H9 (cell line): ENCODE data around the gene TMEM181. TPM values are rescaled to one million over a fixed set of nuclear protein-coding genes. Genes with fewer than 3 reads are reported as not detected.

Source experiments
- DNase-seq: peaks from one replicate; pipeline ENCODE4 v3.0.0-alpha.2; 2017
- H2AFZ ChIP-seq: one replicate; pipeline ENCODE4 v1.6.1; 2013; ENCODE audit warnings: mild to moderate bottlenecking, low read length, control low read depth, moderate library complexity
- H2AK5ac ChIP-seq: 2 replicates; pipeline ENCODE4 v1.6.1; 2013; ENCODE audit warnings: low read length, control low read depth, mixed read lengths; ENCODE audit not compliant: insufficient read length
- H2BK120ac ChIP-seq: one replicate; pipeline ENCODE4 v1.6.1; 2013; ENCODE audit warnings: low read depth, mild to moderate bottlenecking, low read length, control low read depth, inconsistent platforms; ENCODE audit not compliant: poor library complexity, severe bottlenecking
- H2BK12ac ChIP-seq: 2 replicates; pipeline ENCODE4 v1.6.1; 2013; ENCODE audit warnings: low read length, control low read depth, mixed read lengths, low read depth; ENCODE audit not compliant: insufficient read length
- H2BK15ac ChIP-seq: 2 replicates; pipeline ENCODE4 v1.6.1; 2013; ENCODE audit warnings: low read depth, low read length, control low read depth
- H2BK20ac ChIP-seq: one replicate; pipeline ENCODE4 v1.6.1; 2013; ENCODE audit warnings: low read depth, mild to moderate bottlenecking, low read length, control low read depth, inconsistent platforms; ENCODE audit not compliant: poor library complexity, severe bottlenecking
- H2BK5ac ChIP-seq: 2 replicates; pipeline ENCODE4 v1.6.1; 2013; ENCODE audit warnings: low read length, control low read depth, mixed read lengths; ENCODE audit not compliant: insufficient read length
- H3K14ac ChIP-seq: 2 replicates; pipeline ENCODE4 v1.6.1; 2013; ENCODE audit warnings: low read length, control low read depth; ENCODE audit not compliant: insufficient read depth
- H3K18ac ChIP-seq: 2 replicates; pipeline ENCODE4 v1.6.1; 2013; ENCODE audit warnings: low read depth, mild to moderate bottlenecking, mixed read lengths, low read length, control low read depth; ENCODE audit not compliant: insufficient read length
- H3K23ac ChIP-seq: 2 replicates; pipeline ENCODE4 v1.6.1; 2013; ENCODE audit warnings: low read length, control low read depth, mixed read lengths, low read depth; ENCODE audit not compliant: insufficient read length
- H3K23me2 ChIP-seq: 2 replicates; pipeline ENCODE4 v1.6.1; 2013; ENCODE audit warnings: low read depth, mild to moderate bottlenecking, mixed read lengths, low read length, control low read depth; ENCODE audit not compliant: insufficient read length, poor library complexity, severe bottlenecking
- H3K27ac ChIP-seq: 2 replicates; pipeline ENCODE4 v1.5.1; 2013; ENCODE audit warnings: low read length, control low read depth, mixed read lengths, low read depth; ENCODE audit not compliant: insufficient read length
- H3K27me3 ChIP-seq: 2 replicates; pipeline ENCODE4 v1.6.1; 2013; ENCODE audit warnings: low read length, control low read depth, inconsistent platforms; ENCODE audit not compliant: insufficient read depth
- H3K4ac ChIP-seq: 2 replicates; pipeline ENCODE4 v1.6.1; 2013; ENCODE audit warnings: low read depth, mild to moderate bottlenecking, control low read depth, inconsistent platforms, low read length, moderate library complexity
- H3K4me1 ChIP-seq: 2 replicates; pipeline ENCODE4 v1.6.1; 2013; ENCODE audit warnings: low read length, control low read depth, inconsistent platforms; ENCODE audit not compliant: insufficient read depth
- H3K4me2 ChIP-seq: 2 replicates; pipeline ENCODE4 v1.6.1; 2013; ENCODE audit warnings: low read length, control low read depth, mixed read lengths; ENCODE audit not compliant: insufficient read length, insufficient read depth
- H3K56ac ChIP-seq: 2 replicates; pipeline ENCODE4 v1.6.1; 2013; ENCODE audit warnings: low read depth, mild to moderate bottlenecking, mixed read lengths, low read length, control low read depth; ENCODE audit not compliant: insufficient read length
- H3K79me1 ChIP-seq: 2 replicates; pipeline ENCODE4 v1.6.1; 2013; ENCODE audit warnings: low read depth, mild to moderate bottlenecking, moderate library complexity, low read length, control low read depth, inconsistent platforms; ENCODE audit not compliant: insufficient read depth, poor library complexity, severe bottlenecking
- H3K79me2 ChIP-seq: 2 replicates; pipeline ENCODE4 v1.6.1; 2013; ENCODE audit warnings: low read length, control low read depth, inconsistent platforms; ENCODE audit not compliant: insufficient read depth
- H3K9ac ChIP-seq: 2 replicates; pipeline ENCODE4 v1.6.1; 2013; ENCODE audit warnings: low read length, control low read depth, mixed read lengths; ENCODE audit not compliant: insufficient read length; ENCODE audit errors: extremely low read depth
- H3K9me3 ChIP-seq: one replicate; pipeline ENCODE4 v1.6.1; 2013; ENCODE audit warnings: low read depth, low read length, inconsistent platforms; ENCODE audit not compliant: control insufficient read depth
- H3T11ph ChIP-seq: one replicate; pipeline ENCODE4 v1.6.1; 2013; ENCODE audit warnings: mild to moderate bottlenecking, low read length, control low read depth, inconsistent platforms
- H4K20me1 ChIP-seq: one replicate; pipeline ENCODE4 v1.6.1; 2013; ENCODE audit not compliant: control insufficient read depth, insufficient read length, insufficient read depth
- H4K5ac ChIP-seq: 2 replicates; pipeline ENCODE4 v1.6.1; 2013; ENCODE audit warnings: low read depth, mild to moderate bottlenecking, mixed read lengths, low read length, control low read depth; ENCODE audit not compliant: insufficient read length
- H4K8ac ChIP-seq: replicated peaks from 2 replicates; pipeline ENCODE4 v1.6.1; 2013; ENCODE audit warnings: low read length, control low read depth, mixed read lengths, low read depth; ENCODE audit not compliant: insufficient read length
- H4K91ac ChIP-seq: 2 replicates; pipeline ENCODE4 v1.6.1; 2013; ENCODE audit warnings: low read depth, mild to moderate bottlenecking, moderate library complexity, mixed read lengths, low read length, control low read depth; ENCODE audit not compliant: insufficient read length
- H3K27ac Mint-ChIP-seq, 3 experiments: 2 replicates in 2 of 3; 3 replicates in 1 of 3; pipeline ENCODE4 v1.8.0; 2020 to 2021; ENCODE audit warnings: mixed read lengths in 3 of 3, mild to moderate bottlenecking in 1 of 3, moderate library complexity in 1 of 3
- H3K27me3 Mint-ChIP-seq: 2 replicates; pipeline ENCODE4 v1.8.0; 2021; ENCODE audit warnings: low read depth, mild to moderate bottlenecking, moderate library complexity, mixed read lengths
- H3K36me3 Mint-ChIP-seq, 3 experiments: 2 replicates in 2 of 3; 3 replicates in 1 of 3; pipeline ENCODE4 v1.8.0; 2020 to 2021; ENCODE audit warnings: low read depth in 3 of 3, mixed read lengths in 3 of 3; ENCODE audit not compliant: insufficient read depth in 1 of 3
- H3K4me1 Mint-ChIP-seq, 2 experiments: 2 replicates each; pipeline ENCODE4 v1.8.0; 2020; ENCODE audit warnings: mixed read lengths in 2 of 2
- H3K4me3 Mint-ChIP-seq, 2 experiments: 2 replicates in 1 of 2; 3 replicates in 1 of 2; pipeline ENCODE4 v1.8.0; 2020 to 2021; ENCODE audit warnings: mild to moderate bottlenecking in 2 of 2, mixed read lengths in 2 of 2, moderate library complexity in 1 of 2
- H3K9me3 Mint-ChIP-seq, 2 experiments: 2 replicates in 1 of 2; 3 replicates in 1 of 2; pipeline ENCODE4 v1.8.0; 2020; ENCODE audit warnings: mild to moderate bottlenecking in 2 of 2, mixed read lengths in 2 of 2, moderate library complexity in 1 of 2
- CTCF ChIP-seq: fragments of 200-600 bp; sonication (generic); conservative IDR thresholded peaks from 3 replicates; pipeline ENCODE4 v1.8.0; 2021; ENCODE audit warnings: antibody characterized with exemption, mild to moderate bottlenecking
- WGBS: extraction: QIAGEN DNeasy Blood & Tissue Kit; methylation state at CpG from one replicate; pipeline ENCODE4 v1.1.7; 2013; ENCODE audit warnings: missing lambda C conversion rate, low lambda C conversion rate, mixed read lengths; ENCODE audit not compliant: insufficient read length; ENCODE audit errors: extremely low coverage; 5-methylcytosine and 5-hydroxymethylcytosine counted together
- total RNA-seq: library from RNA; stranded (reverse); gene quantifications from 2 replicates; pipeline ENCODE4 v1.2.1, GENCODE V29; 2021

Gene TMEM181
- total RNA-seq, 1 experiment from 2014 or later: 24.4 TPM

GRCh38 chr6:158589366-158589765 is 29.5 kb downstream of the TMEM181 start:
- Histone ChIP-seq H3K27ac (no peak overlapping the region), H3K4ac (no peak overlapping the region), H3T11ph (no peak overlapping the region), H2AK5ac (no peak overlapping the region), H4K20me1 (no peaks in the 10 kb centered on the region), H3K23ac (no peak overlapping the region), H3K23me2 (no peaks in the 10 kb centered on the region), H2AFZ (no peak overlapping the region), H3K79me1 (no peaks in the 10 kb centered on the region), H3K79me2 (no peaks in the 10 kb centered on the region), H3K4me2 (no peak overlapping the region), H4K8ac (no peak overlapping the region), H4K91ac (no peak overlapping the region), H3K4me1 (no peaks in the 10 kb centered on the region), H3K56ac (no peak overlapping the region), H3K27me3 (no peaks in the 10 kb centered on the region), H4K5ac (no peak overlapping the region), H3K18ac (no peak overlapping the region), H2BK15ac (no peak overlapping the region), H3K9me3 (no peaks in the 10 kb centered on the region), H3K14ac (no peak overlapping the region), H2BK5ac (no peak overlapping the region), H3K9ac (no peak overlapping the region), H2BK120ac (no peak overlapping the region), H2BK12ac (no peak overlapping the region), H2BK20ac (no peak overlapping the region)
- Mint-ChIP-seq H3K4me1 (no peaks in the 10 kb centered on the region), H3K27ac (no peak overlapping the region), H3K4me3 (no peak overlapping the region), H3K9me3 (no peaks in the 10 kb centered on the region), H3K27me3 (no peaks in the 10 kb centered on the region), H3K36me3 (peaks cover 43 to 90% (median 87%) of the 10 kb centered on the region in 3 experiments)
- WGBS: no CpG with 5 or more reads among the region's 8 CpGs
- no peak for TF ChIP-seq CTCF
- no peak for DNase-seq
